GM12891 (cell line): Measurements from ENCODE around the gene FNBP1.

Source experiments
- PAX5 ChIP-seq: IDR thresholded peaks from 2 replicates; pipeline ENCODE4 v1.6.1; 2011; ENCODE audit warnings: low read length, moderate library complexity, mild to moderate bottlenecking; ENCODE audit not compliant: insufficient read depth, severe bottlenecking
- POLR2A ChIP-seq: IDR thresholded peaks from 2 replicates; pipeline ENCODE4 v1.6.1; 2011; ENCODE audit warnings: low read depth, low read length, control low read depth
- POLR2AphosphoS5 ChIP-seq: IDR thresholded peaks from 2 replicates; pipeline ENCODE4 v1.6.1; 2011; ENCODE audit warnings: low read depth, low read length, control low read depth
- SPI1 ChIP-seq: IDR thresholded peaks from 2 replicates; pipeline ENCODE4 v1.6.1; 2011; ENCODE audit warnings: low read depth, low read length, control low read depth
- TAF1 ChIP-seq: IDR thresholded peaks from 2 replicates; pipeline ENCODE4 v1.6.1; 2011; ENCODE audit warnings: low read depth, low read length, control low read depth

GRCh38 chr9:130028493-130029222 is 14.3 kb downstream of the FNBP1 start:
- TF ChIP-seq POLR2AphosphoS5 = no peak
- TF ChIP-seq POLR2A = peak; percentile 17; the same call in 1 of the 2 replicates
- TF ChIP-seq PAX5 = no peak
- TF ChIP-seq SPI1 = no peak
- TF ChIP-seq TAF1 = no peak
